IPS DF 19.7 (cell line): ENCODE data around the gene EXOC4.
"Not testable (repeated sequence)": the region's sequence is repeated elsewhere in the genome, so short reads cannot be mapped to it uniquely, and the experiment has no call there.

Source experiments
- DNase-seq: peaks from one replicate; pipeline ENCODE4 v3.0.0-alpha.2; 2013; ENCODE audit warnings: low read depth, low spot score

Gene EXOC4

DNA sequence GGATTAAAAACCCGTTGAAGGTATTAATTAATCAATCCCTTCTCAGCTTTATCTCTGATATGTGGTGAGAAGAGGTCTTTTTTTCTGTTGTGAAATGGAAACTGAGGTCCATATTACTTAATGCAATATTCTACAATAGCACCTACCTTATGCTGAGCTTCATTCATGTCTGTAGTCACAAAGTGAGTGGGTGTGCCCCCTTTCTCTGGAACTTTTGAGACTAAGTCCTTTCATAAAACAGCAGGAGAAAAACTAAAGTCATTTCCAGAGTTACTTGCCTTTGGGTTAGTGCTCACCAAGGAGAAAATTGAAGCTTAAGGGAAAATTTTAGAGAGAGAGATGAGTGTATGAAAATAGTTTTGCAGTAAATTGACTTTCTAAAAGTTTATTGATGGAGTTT is 61.2 kb downstream of the EXOC4 start:
- no peak for DNase-seq

DNA sequence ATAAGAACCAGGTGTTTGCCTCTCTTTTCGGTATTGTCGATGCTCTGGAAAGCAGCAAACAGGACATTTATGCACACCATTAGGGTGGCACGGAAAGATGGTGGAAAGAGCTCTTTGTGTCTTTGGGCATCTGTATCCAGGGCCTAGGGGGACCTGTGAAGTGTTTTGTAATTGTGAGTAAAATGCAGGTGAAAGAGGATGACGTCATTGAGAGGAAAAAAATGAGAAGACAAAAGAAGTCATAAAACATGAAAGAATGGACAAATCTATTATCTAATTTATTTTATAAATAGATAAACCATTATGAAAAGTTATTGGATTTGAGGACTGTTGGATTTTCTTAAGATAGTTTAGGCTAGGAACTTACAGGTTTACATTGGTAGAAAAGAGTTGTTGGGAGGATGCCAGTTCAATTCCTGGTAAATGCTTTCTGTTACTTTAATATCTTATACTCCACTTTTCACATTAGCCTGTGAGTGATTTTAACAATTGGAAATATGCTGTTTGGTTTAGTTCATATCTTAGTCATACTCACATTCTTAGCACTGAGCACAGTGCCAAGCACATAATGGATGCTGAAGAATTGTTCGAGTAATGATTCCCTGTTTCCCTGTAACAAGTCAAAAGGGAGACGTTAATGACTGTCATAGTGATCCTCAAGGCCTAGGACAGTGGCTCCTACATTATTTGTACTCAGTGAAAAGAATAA is 62.6 kb downstream of the EXOC4 start:
- no peak for DNase-seq

DNA sequence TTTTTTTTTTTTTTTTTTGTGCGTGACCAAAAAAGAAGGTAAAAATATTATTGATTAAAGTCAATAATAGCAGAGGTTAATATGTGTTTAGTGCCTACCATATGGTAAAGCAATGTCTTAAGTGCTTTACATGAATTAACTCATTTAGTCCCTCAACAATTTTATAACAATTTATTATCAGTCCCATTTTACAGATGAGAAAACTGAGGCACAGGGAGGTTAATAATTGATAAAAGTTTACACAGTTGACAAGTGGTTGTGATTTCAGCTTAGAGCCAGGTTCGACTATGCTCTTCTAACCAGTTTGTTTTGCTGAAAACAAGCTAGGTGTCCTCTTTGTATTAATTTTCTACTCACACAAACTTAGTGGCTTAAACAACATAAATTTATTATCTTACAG is 67.0 kb downstream of the EXOC4 start:
- DNase-seq = no peak

DNA sequence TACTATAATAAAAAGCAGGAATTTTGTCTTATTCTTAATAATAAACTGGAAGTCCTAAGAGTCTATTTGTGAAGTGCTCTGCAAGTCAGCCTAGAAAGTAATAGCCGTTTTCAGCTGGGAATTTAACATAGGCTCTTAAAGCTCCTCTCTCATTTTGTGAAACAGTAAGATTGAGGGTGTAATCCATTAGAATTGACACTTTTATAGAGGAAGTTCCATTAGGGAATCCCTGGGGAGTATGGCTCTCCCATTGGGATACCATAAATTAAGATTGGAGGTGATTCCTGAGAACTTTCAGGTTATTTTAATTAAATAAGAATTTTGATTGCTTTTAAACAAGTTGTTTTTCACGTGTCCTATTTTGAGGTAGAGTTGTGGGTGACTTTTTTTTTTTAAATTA is 68.0 kb downstream of the EXOC4 start:
- DNase-seq = no peak

DNA sequence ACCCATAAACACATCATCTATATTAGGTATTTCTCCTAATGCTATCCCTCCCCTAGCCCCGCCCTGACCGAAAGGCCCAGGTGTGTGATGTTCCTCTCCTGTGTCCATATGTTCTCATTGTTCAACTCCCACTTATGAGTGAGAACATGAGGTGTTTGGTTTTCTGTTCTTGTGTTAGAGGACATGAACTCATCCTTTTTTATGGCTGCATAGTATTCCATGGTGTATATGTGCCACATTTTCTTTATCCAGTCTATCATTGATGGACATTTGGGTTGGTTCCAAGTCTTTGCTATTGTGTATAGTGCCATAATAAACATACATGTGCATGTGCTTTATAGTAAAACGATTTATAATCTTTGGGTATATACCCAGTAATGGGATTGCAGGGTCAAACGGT is 68.5 kb downstream of the EXOC4 start:
- DNase-seq = not testable (repeated sequence)

DNA sequence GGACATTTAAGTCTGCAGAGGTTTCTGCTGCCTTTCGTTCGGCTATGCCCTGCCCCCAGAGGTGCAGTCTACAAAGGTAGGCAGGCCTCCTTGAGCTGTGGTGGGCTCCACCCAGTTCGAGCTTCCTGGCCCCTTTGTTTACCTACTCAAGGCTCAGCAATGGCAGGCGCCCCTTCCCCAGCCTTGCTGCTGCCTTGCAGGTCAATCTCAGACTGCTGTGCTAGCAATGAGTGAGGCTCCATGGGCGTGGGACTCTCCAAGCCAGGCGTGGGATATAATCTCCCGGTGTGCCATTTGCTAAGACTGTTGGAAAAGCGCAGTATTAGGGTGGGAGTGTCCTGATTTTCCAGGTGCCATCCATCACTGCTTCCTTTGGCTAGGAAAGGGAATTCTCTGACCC is 73.9 kb downstream of the EXOC4 start:
- not testable (repeated sequence) for DNase-seq

DNA sequence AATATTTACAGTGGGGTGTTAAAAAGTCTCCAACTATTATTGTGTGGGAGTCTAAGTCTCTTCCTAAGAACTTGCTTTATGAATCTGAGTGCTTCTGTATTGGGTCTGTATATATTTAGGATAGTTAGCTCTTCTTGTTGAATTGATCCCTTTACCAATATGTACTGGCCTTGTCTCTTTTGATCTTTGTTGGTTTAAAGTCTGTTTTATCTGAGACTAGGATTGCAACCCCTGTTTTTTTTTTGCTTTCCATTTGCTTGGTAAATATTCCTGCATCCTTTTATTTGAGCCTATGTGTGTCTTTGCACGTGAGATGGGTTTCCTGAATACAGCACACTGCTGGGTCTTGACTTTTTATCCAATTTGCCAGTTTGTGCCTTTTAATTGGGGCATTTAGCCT is 75.1 kb downstream of the EXOC4 start:
- DNase-seq = not testable (repeated sequence)

DNA sequence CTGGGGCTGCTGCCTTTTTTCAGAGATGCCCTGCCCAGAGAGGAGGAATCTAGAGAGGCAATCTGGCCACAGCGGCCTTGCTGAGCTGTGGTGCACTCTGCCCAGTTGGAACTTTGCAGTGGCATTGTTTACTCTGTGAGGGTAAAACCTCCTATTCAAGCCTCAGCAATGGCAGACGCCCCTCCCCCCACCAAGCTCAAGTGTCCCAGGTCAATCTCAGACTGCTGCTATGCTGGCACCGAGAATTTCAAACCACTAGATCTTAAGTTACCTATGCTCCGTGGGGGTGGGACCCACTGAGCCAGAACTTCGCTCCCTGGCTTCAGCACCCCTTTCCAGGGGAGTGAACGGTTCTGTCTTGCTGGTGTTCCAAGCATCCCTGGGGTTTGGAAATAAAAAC is 77.2 kb downstream of the EXOC4 start:
- DNase-seq = no peak

DNA sequence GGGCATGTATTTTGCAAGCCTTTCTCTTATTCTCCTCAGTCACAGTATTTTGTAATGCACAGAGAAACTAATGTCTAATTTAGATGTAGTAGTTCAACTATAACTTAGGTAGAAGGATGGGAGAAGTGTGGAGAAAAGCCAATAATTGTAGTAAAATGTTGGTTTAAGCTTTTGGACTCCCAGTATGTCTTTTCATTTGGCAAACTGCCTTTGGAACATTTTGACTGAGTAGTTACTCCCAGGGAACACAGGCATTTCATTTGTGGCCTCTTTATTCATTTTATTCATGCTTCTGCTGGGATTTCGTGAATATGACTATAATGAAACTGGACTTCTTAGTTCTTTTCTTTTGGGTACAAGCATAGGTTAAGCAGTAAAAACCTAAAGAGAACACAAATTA is 79.0 kb downstream of the EXOC4 start:
- no peak for DNase-seq

DNA sequence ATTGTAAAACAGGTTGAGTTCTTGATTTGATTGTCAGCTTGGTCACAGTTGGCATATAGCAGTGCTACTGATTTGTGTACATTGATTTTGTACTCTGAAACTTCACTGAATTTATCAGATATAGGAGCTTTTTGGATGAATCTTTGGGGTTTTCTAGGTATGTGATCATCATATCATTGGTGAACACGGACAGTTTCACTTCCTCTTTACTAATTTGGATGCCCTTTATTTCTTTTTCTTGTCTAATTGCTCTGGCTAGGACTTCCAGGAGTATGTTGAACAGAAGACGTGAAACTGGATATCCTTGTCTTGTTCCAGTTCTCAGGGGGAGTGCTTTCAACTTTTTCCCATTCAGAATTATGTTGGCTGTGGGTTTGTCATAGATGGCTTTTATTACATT is 86.9 kb downstream of the EXOC4 start:
- DNase-seq = no peak

DNA sequence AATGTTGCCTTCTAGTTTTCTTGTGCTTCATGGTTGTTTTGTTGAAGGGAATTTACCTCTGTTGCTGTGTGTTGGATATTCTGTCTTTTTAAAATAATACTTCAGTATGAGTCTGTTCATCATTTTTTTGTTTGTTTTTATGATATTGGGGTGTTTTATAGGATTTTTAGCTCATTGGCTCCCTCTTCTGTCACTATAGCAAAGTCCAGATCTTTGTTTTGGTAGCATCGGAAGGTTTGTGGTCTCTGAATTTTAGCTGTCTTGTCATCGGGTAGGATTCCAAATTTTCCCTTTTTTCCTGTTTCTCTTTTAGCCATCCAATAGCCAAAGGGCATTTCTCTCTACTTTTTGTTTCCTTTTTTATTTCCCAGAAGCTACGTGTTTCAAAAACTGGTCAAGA is 91.4 kb downstream of the EXOC4 start:
- DNase-seq = no peak

DNA sequence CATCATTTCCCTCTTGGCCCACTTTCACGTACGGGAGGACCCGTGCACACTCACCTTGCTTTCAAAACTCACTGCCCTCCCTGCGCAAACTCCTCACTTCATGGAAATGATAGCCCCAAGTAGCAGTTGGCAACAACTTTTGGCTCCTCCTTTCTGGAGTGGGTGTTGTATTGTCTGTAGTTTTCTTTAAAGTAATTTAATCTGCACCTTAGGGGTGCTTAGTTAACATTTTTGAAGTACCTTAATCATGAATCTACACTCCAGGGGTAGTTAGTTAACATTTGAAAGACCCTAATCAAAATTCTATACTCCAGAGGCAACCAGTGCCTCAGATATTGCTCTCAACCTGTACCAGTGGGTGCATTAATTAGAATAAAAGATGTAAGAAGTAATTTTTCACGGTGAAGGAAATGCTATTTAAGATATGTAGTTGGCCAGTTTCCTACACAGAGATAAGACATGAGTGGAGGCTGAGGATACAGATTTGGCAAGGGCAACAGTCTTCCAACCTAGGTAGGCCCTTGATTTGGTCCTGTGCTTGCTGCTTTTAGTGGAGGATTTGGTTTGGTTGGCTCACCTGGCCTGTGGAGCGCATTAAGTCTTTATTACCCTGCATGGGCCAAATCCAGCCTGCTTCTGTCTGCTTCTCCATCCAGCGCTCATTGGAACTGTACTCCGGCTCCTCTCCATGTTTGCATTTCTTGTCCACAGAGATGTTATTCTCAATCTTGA is 93.0 kb downstream of the EXOC4 start:
- no peak for DNase-seq

DNA sequence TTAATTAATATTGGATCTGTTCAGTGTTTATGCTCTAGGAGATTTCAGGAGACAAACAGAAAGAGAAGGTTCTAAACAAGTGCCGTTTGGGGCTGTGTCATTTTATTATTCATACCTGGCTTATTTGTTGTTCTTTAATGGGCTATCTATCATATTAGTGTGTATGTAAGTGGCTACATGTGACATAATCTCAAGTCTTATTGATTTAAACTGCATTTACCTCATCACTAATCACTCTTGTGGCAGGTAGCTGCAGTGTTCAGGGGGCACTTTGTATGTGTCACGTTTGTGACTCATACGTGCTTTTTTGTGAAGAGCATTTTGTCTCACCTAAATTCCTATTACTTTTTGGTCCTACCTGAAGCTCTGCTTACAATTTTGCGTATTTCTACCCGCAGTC is 95.4 kb downstream of the EXOC4 start:
- DNase-seq = no peak

DNA sequence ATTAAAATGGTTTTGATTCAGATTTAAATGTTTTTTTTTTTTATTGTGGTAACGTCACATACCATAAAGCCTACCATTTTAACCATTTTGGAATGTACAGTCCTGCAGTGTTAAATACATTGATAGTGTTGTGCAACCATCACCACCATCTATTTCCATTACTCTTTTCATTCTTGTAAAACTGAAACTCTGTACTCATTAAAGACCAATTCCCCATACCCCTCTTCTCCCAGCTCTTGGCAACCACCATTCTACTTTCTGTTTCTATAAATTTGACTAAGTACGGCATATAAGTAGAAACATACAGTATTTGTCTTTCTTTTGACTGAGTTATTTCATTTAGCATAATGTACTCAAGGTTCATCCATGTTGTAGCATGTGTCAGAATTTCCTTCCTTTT is 96.2 kb downstream of the EXOC4 start:
- no peak for DNase-seq

DNA sequence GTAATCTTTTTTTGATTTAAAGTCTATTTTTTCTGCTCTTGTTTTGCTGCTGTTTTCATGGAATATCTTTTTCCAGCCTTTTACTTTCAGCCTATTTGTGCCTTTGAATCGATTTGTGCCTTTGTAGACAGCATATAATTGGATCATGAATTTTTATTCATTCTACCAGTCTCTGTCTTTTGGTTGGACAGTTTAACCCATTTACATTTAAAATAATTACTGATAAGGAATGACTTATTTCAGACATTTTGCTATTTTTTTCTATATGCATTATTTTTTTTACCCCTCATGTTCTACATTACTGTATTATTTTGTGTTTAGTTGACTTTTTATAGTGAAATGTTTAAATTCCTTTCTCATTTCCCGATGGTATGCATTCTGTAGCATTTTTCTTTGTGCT is 99.6 kb downstream of the EXOC4 start:
- no peak for DNase-seq

DNA sequence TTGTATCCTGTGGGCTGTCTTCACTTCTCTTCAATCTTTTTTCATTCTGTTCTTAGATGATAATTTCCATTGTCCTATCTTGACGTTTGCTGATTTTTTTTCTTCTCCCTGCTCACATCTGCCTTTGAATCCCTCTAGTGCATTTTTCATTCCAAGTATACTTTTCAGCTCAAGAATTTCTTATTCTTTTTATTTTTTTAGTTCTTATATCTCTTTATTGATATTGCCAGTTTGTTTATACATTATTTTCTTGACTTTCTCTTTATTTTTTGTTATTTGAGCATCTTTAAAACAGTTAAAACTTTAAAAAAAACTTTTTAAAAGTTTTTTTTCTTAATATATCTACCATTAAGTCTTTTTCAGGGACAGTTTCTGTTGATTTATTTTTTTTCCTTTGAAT is 100.9 kb downstream of the EXOC4 start:
- no peak for DNase-seq

DNA sequence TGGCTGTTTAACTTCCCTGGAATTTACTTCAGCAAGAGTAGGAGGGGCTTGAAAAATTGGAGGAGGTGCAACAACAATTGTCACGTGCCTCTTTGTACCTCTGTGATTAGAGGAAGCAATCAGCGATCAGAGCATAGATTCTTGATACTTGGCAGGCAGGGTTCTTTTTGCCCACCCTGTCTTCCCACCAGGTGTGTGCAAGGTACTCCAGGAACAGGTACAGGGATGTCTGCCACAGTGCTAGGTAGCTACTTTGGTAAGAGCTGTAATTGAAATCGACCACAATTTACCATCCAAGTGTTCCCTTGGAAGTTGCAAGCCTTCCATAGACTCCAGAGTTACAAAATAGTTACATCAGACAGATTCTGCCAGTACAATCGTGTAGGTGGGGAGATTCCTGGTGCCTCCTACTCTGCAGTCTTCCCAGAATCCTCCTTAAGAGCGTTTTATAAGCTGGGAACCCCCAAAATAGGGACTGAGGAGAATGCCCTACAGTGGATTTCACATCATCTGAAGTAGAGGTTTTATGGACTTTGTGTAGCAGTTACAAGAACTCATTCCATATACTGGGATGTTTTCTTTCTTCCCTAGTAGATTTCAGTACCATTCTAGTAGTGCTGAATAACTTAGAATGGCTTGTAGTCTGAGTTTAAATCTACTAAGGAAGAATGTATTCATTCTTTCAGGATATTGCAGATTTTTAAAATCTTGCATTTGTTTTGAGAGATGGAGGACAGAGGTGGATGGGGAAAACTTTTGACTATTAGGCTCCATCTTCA is 101.9 kb downstream of the EXOC4 start:
- DNase-seq = no peak

DNA sequence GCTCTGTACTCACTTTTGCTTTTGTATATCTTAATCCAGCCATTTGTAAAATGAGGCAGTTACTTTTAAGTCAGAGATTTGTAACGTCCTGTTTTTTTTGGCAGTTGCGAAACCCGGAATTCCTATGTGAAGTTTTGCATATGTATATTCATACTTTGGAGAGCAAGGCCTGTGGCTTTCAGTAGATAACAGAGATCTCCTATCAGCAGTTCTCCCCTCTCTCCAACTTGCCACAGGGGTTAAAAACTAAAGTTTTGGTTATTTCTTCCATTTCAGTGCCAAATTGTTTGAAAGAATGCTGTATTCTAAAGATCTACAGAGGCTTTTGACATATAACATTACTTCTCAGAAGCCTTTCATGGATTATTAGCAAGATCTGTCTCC is 102.4 kb downstream of the EXOC4 start:
- DNase-seq = no peak

DNA sequence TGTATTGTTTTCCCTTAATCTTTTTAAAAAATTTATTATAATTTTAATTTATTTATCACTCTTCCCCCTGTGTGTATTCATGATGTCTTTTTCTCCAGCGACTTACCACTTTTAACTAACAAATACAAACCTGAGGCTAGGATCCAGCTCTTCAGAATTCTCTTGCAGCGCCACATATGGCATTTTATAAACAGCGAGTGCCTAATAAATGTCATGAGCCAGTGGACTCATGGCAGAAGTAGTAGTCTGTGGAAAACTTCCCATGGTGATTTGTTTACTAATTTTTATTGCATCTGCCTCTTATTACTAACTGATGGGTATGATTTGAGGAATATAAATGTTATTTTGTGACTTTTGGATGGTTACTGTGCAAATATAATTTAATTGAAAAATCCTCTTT is 102.9 kb downstream of the EXOC4 start:
- DNase-seq = no peak

DNA sequence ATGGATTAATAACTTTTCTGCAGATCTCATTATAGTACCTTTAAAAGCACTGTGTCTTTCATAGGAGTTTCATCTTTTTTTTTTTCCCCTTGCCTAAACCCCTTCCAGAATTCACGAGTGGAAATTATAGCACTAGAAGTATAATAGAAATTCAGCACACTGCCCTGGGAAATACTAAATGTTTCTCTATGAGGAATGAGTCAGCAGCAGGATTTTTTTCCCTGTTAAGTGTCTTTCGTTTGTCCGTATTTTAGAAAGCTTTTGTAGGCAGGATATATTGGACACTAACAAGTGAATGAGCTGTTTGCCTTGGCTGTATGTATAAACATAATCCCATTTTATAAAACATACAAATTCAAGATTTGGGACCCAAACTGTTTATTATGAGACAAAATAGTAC is 105.8 kb downstream of the EXOC4 start:
- no peak for DNase-seq

DNA sequence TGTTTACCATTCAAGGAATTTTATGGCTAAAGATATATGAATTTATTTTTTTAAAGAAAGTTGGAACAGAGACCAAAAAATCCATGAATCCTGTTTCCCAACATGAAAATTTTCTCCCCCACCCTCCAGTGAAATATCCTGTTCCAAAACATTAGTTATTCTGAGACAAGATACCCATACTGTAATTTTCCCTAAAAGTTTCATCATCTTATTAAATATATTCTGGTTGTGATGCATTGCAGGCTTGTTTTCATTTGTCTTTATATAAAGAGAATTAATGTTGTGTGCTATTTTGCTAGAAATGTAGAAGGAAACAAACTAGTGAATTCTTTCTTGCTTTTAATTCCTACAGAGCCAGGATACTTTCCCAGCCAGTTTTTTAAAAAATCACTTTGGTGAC is 106.6 kb downstream of the EXOC4 start:
- no peak for DNase-seq

DNA sequence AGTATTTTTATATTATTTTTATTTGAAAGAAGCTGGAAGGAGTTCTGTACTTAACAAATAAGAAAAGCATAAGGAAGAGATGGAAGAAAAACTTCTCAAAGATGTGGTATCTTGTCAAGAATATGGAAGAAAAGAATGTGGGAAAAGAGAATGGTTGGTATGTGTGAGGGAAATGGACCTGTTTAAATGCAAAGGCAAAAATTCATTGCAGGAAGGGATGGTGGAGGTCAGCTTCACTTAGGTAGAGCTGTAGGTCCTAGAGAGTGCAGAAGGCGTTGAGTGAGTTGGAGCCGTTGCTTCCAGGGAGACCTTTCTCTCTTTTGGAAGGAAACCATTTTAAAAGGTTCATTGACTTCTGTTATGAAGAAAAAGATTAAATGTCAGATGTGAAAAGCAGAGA is 107.3 kb downstream of the EXOC4 start:
- DNase-seq = peak; percentile 63

DNA sequence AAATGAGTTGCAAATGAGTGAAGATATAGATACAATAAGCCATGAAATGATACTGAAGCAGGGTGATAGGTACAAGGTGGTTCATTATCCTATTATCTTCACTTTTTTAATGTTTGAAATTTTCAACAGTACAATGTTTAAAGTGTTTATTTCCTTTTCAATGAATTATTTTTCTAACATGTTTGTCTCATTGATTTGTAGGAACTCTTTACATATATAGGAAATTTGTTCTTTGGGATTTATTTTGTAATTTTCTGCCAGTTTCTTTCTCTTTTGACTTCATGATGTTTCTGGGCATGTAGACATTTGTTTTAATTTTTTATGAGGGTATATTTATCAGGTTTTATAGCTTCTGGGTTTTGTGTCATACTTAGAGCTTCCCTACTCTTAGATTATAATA is 108.9 kb downstream of the EXOC4 start:
- DNase-seq = no peak
